NT2/D1 (cell line): ENCODE results near the gene TTLL8.

ENCODE experiments used
- DNase-seq: peaks from one replicate; pipeline ENCODE4 v3.0.0-alpha.2; 2011; ENCODE audit warnings: low read depth, low spot score
- H3K27me3 ChIP-seq: 2 replicates; pipeline ENCODE4 v1.6.0; 2011; ENCODE audit warnings: mild to moderate bottlenecking; ENCODE audit not compliant: insufficient read length, insufficient read depth
- H3K36me3 ChIP-seq: 2 replicates; pipeline ENCODE4 v1.6.1; 2011; ENCODE audit warnings: mild to moderate bottlenecking, low read length, mixed read lengths; ENCODE audit not compliant: insufficient read depth, insufficient read length
- H3K4me1 ChIP-seq: 2 replicates; pipeline ENCODE4 v1.5.1; 2011; ENCODE audit not compliant: insufficient read depth, insufficient read length
- H3K4me3 ChIP-seq: 2 replicates; pipeline ENCODE4 v1.5.1; 2011; ENCODE audit warnings: low read depth; ENCODE audit not compliant: insufficient read length
- H3K9ac ChIP-seq: 2 replicates; pipeline ENCODE4 v1.6.0; 2011; ENCODE audit warnings: low read depth; ENCODE audit not compliant: insufficient read length
- H3K9me3 ChIP-seq: 2 replicates; pipeline ENCODE4 v1.5.1; 2011; ENCODE audit warnings: mild to moderate bottlenecking, low read length; ENCODE audit not compliant: insufficient read depth
- SUZ12 ChIP-seq: IDR thresholded peaks from 2 replicates; pipeline ENCODE4 v1.6.1; 2011; ENCODE audit not compliant: insufficient read length, insufficient read depth; ENCODE audit errors: extremely low read depth
- YY1 ChIP-seq: IDR thresholded peaks from 2 replicates; pipeline ENCODE4 v1.6.1; 2011; ENCODE audit not compliant: insufficient read length, insufficient read depth
- ZNF274 ChIP-seq: IDR thresholded peaks from 2 replicates; pipeline ENCODE4 v1.6.1; 2011; ENCODE audit warnings: mild to moderate bottlenecking, low read depth, low read length

TTLL8 gene

DNA sequence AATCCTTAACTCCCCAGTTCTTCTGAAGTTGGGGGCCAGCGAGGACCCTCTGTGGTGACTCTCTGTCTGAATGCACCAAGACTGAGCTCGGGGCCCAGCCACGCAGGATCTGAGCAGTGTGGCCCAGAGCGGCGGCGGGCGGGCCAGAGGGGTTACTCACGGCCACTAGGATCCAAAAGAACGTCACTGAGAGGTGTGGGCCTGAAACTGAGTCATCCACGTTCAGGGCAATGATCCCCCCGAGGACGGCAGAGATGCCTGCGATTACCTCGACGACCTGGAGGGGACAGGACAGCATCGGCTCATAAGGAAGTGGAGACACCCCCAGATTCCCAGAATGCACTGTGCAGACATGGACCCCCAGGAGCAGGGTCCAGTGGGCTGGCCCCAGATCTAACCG, 16.0 kb upstream of the TTLL8 start:
- H3K4me1 ChIP-seq = peaks cover 11% of the 10 kb centered on the region
- H3K4me3 ChIP-seq = no peak overlapping the region
- H3K27me3 ChIP-seq = no peaks in the 10 kb centered on the region
- H3K36me3 ChIP-seq = no peaks in the 10 kb centered on the region
- H3K9ac ChIP-seq = no peak overlapping the region
- DNase-seq = no peak
- no peaks in the 10 kb centered on the region for H3K9me3 ChIP-seq
- TF ChIP-seq ZNF274 (no peak), SUZ12 (no peak), YY1 (no peak)

DNA sequence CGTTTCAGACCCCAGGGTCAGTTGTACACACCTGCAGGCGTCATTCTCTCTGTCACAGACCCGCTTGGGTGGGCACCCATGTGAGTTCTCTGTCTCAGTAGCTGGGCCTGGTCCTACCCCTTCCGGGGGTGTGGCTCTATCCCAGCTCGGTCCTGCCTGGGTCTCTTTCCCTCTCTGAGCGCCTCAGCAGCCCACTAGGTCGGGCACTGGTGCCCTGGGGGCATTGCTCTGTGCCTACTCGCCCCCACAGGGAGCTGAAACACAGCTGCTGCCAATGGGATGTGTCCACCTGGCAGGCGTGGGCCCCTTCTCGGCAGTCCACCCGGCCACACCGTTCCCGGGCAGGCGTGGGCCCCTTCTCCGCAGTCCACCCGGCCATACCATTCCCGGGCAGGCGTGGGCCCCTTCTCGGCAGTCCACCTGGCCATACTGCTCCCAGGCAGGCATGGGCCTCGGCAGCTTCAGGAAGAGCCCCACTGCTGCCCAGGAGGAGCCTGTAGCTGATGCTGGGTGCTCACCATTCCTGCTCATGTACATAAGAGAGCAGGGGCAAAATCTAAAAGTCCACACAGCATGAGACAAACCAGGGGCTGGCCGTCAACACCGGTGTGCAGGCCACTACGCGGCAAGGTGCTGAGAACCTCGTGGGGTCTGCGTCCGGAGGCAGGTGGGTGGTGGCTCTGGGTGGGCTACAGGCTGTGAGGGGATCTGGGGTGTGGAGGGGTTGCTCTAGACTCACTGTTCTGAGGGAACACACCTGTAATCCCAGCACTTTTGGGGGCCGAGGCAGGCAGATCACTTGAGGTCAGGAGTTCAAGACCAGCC, 14.8 kb upstream of the TTLL8 start:
- Histone ChIP-seq H3K27me3 (no peaks in the 10 kb centered on the region), H3K36me3 (no peaks in the 10 kb centered on the region), H3K9ac (no peak overlapping the region), H3K4me3 (no peak overlapping the region), H3K4me1 (peaks cover 11% of the 10 kb centered on the region), H3K9me3 (no peaks in the 10 kb centered on the region)
- TF ChIP-seq ZNF274 = no peak
- no peak for TF ChIP-seq YY1
- TF ChIP-seq SUZ12 = no peak
- no peak for DNase-seq

DNA sequence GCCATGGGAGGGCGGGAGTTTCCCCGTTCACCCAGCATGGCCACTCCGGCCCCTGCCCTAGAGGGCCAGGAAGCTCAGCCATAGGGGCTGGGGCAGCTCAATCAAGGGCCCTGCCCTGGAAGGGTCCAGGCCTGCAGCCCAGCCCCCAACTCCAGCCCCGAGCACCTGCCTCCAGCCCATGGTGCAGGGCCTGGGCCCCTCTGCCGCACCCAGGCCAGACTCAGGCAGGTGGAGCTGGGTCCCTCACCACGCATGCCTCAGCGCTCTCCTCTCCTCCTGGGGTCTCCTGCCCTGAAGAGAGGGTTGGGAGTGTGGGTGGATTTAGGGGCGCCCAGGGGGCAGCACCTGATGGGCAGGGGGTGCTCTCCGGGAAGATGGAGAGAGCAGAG, 14.1 kb upstream of the TTLL8 start:
- H3K9me3 ChIP-seq = no peaks in the 10 kb centered on the region
- H3K4me1 ChIP-seq = peaks cover 11% of the 10 kb centered on the region
- DNase-seq = no peak
- no peak for TF ChIP-seq SUZ12
- no peak for TF ChIP-seq YY1
- TF ChIP-seq ZNF274 = no peak
- no peaks in the 10 kb centered on the region for H3K27me3 ChIP-seq
- H3K9ac ChIP-seq = no peak overlapping the region
- H3K4me3 ChIP-seq = no peak overlapping the region
- H3K36me3 ChIP-seq = no peaks in the 10 kb centered on the region

DNA sequence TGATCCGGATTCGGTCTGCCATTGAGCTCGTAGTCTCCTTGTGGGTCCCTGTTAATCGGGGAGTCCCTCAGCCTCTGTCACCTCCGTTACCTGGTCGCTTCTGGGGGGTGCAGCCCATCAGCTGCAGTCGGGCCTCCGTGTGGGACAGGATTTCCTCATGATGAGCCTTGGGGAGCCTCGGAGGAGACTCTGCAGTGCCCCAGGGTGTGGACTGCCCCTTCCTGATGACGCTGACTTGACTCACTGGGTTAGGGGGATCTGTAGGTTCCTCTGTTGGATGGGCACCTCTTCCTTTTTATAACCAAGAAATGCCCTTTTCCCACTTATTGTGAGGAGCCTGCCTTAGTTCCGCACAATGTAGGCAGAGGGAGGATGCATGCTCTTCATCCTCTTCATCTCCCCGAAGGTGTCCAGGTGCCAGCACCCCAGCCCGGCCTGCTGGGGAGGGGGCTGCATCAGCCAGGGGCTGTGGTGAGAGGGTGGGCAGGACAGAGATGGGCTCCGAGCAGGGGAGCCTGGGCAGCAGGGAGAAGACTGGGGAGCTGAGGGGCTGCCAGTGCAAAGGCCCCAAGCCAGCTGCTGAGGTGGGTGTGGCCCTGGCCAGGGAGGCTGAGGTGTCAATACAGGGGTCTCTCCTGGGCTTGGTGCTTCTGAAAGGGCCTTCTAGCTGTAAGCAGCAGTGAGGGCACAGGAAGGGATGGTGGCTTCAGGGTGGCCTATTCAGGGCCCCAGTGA, 13.5 kb upstream of the TTLL8 start:
- Histone ChIP-seq H3K9me3 (no peaks in the 10 kb centered on the region), H3K27me3 (no peaks in the 10 kb centered on the region), H3K4me3 (no peak overlapping the region), H3K36me3 (no peaks in the 10 kb centered on the region), H3K9ac (no peak overlapping the region), H3K4me1 (peaks cover 11% of the 10 kb centered on the region)
- TF ChIP-seq SUZ12 (no peak), YY1 (no peak), ZNF274 (no peak)
- no peak for DNase-seq

DNA sequence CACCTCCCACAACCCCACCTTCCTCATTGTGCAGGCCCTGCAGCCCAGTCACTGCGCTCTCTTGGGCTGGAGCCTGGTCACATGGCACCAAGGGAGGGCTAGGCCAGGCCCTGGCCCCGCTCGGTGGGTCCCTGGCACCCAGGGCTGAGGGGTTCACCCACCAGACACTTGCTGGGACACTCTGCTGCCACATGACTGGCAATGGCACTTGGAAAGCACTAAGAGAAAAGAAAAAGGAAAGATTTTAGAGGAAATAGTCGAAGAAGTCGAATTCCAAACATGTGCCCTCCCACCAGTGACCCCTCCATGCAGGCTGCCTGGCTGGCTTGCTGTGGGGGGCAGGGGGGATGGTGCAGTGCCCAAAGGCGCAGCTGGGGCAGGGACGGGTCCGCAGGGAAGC, 12.3 kb upstream of the TTLL8 start:
- Histone ChIP-seq H3K9me3 (no peaks in the 10 kb centered on the region), H3K4me3 (no peak overlapping the region), H3K4me1 (peaks cover 11% of the 10 kb centered on the region), H3K36me3 (no peaks in the 10 kb centered on the region), H3K9ac (no peak overlapping the region), H3K27me3 (no peaks in the 10 kb centered on the region)
- TF ChIP-seq YY1 (no peak), ZNF274 (no peak), SUZ12 (no peak)
- DNase-seq = no peak

DNA sequence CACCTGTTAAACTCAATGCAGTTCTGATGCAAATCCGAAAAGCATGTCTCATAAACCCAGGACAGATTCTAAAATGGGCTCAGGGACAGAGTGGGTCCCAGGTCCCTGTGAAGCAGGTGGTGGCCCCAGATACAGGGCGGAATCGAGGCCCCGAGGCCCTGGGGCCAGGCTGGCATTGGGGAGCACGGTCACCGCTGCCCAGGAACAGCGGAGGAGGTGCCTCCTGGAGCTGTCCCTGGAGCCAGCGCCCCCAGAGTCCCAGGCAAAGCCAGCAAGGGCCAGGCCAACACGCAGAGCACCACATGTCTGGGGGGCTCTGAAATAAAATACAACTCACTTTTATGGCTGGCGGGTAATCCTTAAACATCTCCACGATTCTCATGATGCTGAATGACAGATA, 10.0 kb upstream of the TTLL8 start:
- no peaks in the 10 kb centered on the region for H3K9me3 ChIP-seq
- H3K27me3 ChIP-seq = no peaks in the 10 kb centered on the region
- no peak overlapping the region for H3K9ac ChIP-seq
- TF ChIP-seq ZNF274 (no peak), YY1 (no peak), SUZ12 (no peak)
- peaks cover 3% of the 10 kb centered on the region for H3K4me1 ChIP-seq
- no peaks in the 10 kb centered on the region for H3K36me3 ChIP-seq
- DNase-seq = no peak
- no peak overlapping the region for H3K4me3 ChIP-seq

DNA sequence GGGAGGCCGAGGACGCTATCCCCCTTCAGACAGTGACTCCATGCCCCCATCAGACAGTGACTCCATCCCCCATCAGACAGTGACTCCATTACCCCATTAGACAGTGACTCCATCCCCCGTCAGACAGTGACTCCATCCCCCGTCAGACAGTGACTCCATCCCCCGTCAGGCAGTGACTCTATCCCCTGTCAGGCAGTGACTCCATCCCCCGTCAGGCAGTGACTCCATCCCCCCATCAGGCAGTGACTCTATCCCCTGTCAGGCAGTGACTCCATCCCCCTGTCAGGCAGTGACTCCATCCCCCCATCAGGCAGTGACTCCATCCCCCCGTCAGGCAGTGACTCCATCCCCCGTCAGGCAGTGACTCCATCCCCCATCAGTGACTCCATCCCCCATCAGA, 9.1 kb upstream of the TTLL8 start:
- no peak for DNase-seq
- Histone ChIP-seq H3K27me3 (no peaks in the 10 kb centered on the region), H3K36me3 (no peaks in the 10 kb centered on the region), H3K9me3 (no peaks in the 10 kb centered on the region), H3K9ac (no peak overlapping the region), H3K4me1 (peaks cover 3% of the 10 kb centered on the region), H3K4me3 (no peak overlapping the region)
- no peak for TF ChIP-seq SUZ12
- TF ChIP-seq YY1 = no peak
- no peak for TF ChIP-seq ZNF274
